GM20000 (cell line): ENCODE data around the gene PLCD3.

Source experiments
- DNase-seq: peaks from one replicate; pipeline ENCODE4 v3.0.0; 2012; ENCODE audit warnings: low spot score
- CTCF ChIP-seq: IDR thresholded peaks from 2 replicates; pipeline ENCODE4 v1.5.1; 2012; ENCODE audit warnings: mild to moderate bottlenecking, control low read depth; ENCODE audit errors: extremely low read depth, missing control alignments

Gene PLCD3

GRCh38 chr17:45118691-45119090, 13.6 kb downstream of the PLCD3 start:
- DNase-seq, result no peak
- TF ChIP-seq CTCF, result no peak

- DNase-seq, result no peak
- TF ChIP-seq CTCF, result no peak
Measured at GRCh38 chr17:45117848-45118646, 14.3 kb downstream of the PLCD3 start.

GRCh38 chr17:45117334-45117733, 15.0 kb downstream of the PLCD3 start:
- DNase-seq, result no peak
- TF ChIP-seq CTCF, result no peak

- no peak for TF ChIP-seq CTCF
Measured at GRCh38 chr17:45116434-45117016, 15.8 kb downstream of the PLCD3 start.

GRCh38 chr17:45115871-45116270, 16.4 kb downstream of the PLCD3 start:
- TF ChIP-seq CTCF, result no peak
- no peak for DNase-seq

More at GRCh38 chr17:45116434-45117016, 15.8 kb downstream of the PLCD3 start:
- DNase-seq, result no peak

- no peak for TF ChIP-seq CTCF
- no peak for DNase-seq
Measured at GRCh38 chr17:45115015-45115625, 17.2 kb downstream of the PLCD3 start.
